ENCODE results near the gene BANF2.
"Not testable (repeated sequence)": the region's sequence is repeated elsewhere in the genome, so short reads cannot be mapped to it uniquely, and the experiment has no call there.

Gene BANF2

GRCh38 chr20:17761604-17762003 is 61.8 kb downstream of the BANF2 start:
- Histone ChIP-seq H3K4me2 (no peak overlapping the region), H3K27me3 (no peaks in the 10 kb centered on the region), H3K27ac (no peak overlapping the region), H3K9me3 (replicated peaks in 1 of 11) (peaks cover 18 to 43% (median 26%) of the 10 kb centered on the region in 11 experiments), H3K4me3 (no peak overlapping the region), H3K4me1 (no peaks in the 10 kb centered on the region), H3K36me3 (no peaks in the 10 kb centered on the region; a peak in 1 of 22 replicates), H3K9ac (no peak overlapping the region), H4K20me1 (no peaks in the 10 kb centered on the region)
- TF ChIP-seq Cebpa-rat (IDR thresholded peaks at IDR 0.05), result no peak

- Histone ChIP-seq H3K36me3 (no peaks in the 10 kb centered on the region; a peak in 1 of 22 replicates), H3K27ac (no peak overlapping the region), H3K4me3 (no peak overlapping the region), H3K27me3 (no peaks in the 10 kb centered on the region), H4K20me1 (no peaks in the 10 kb centered on the region), H3K4me1 (no peaks in the 10 kb centered on the region), H3K9ac (no peak overlapping the region), H3K4me2 (no peak overlapping the region), H3K9me3 (replicated peaks in 1 of 11) (peaks cover 18 to 38% (median 26%) of the 10 kb centered on the region in 11 experiments)
- TF ChIP-seq Cebpa-rat (IDR thresholded peaks at IDR 0.05), result no peak
These were observed 62.6 kb downstream of the BANF2 start for GRCh38 chr20:17762243-17762872.

GRCh38 chr20:17762873-17763557 is 63.2 kb downstream of the BANF2 start:
- Histone ChIP-seq H3K4me1 (no peaks in the 10 kb centered on the region), H3K27me3 (no peaks in the 10 kb centered on the region)
- TF ChIP-seq Cebpa-rat (IDR thresholded peaks at IDR 0.05), result no peak

DNA sequence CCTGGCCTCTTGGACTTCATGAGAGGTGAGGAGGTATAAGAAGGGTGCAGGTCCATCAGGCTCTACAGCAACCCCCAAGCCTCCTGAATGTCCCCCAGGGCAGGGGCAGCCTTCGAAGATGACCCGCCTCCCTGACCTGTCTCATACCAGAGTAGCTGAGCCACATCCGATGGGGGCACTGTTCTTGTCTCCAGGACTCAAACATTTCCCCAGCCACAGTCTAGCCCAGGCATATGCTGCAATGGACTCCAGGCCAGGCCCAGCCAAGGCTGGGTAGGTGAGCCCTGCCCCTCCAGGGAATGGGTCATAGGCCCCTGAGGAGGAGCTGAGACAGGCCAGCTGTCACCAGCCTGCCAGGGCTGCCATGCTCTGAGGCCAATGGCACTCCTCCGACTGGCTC is 65.3 kb downstream of the BANF2 start:
- Histone ChIP-seq H3K4me1 (no peaks in the 10 kb centered on the region), H3K36me3 (no peaks in the 10 kb centered on the region), H3K4me3 (no peak overlapping the region), H3K9me3 (replicated peaks in 1 of 11) (peaks cover 0 to 13% (median 0%) of the 10 kb centered on the region in 11 experiments; a peak in 6 of 22 replicates), H3K27ac (no peak overlapping the region), H3K27me3 (no peaks in the 10 kb centered on the region), H3K9ac (no peak overlapping the region), H4K20me1 (no peaks in the 10 kb centered on the region), H3K4me2 (no peak overlapping the region)
- TF ChIP-seq Cebpa-rat (IDR thresholded peaks at IDR 0.05), result no peak

More at GRCh38 chr20:17762873-17763557, 63.2 kb downstream of the BANF2 start:
- Histone ChIP-seq H3K9me3 (replicated peaks in 1 of 11) (peaks cover 16 to 31% (median 19%) of the 10 kb centered on the region in 11 experiments), H3K4me2 (no peak overlapping the region), H3K4me3 (no peak overlapping the region), H3K9ac (no peak overlapping the region), H3K27ac (no peak overlapping the region), H4K20me1 (no peaks in the 10 kb centered on the region), H3K36me3 (no peaks in the 10 kb centered on the region; a peak in 1 of 22 replicates)

GRCh38 chr20:17765584-17765983 is 65.8 kb downstream of the BANF2 start:
- no peak overlapping the region for H3K9ac ChIP-seq
- peaks cover 0 to under 1% (median 0%) of the 10 kb centered on the region in 10 experiments; a peak in 3 of 20 replicates for H3K4me1 ChIP-seq
- H3K36me3 ChIP-seq, result no peaks in the 10 kb centered on the region
- no peaks in the 10 kb centered on the region for H3K27me3 ChIP-seq
- H3K9me3 ChIP-seq (replicated peaks in 1 of 11), result peaks cover 0 to 13% (median 0%) of the 10 kb centered on the region in 11 experiments; a peak in 4 of 22 replicates
- TF ChIP-seq Cebpa-rat (IDR thresholded peaks at IDR 0.05), result no peak
- H4K20me1 ChIP-seq, result no peaks in the 10 kb centered on the region
- no peak overlapping the region for H3K4me2 ChIP-seq
- H3K4me3 ChIP-seq, result no peak overlapping the region
- H3K27ac ChIP-seq, result no peak overlapping the region

- Histone ChIP-seq H3K36me3 (no peaks in the 10 kb centered on the region), H4K20me1 (no peaks in the 10 kb centered on the region), H3K4me3 (no peak overlapping the region), H3K4me2 (no peak overlapping the region), H3K9ac (no peak overlapping the region), H3K9me3 (replicated peaks in 1 of 11) (peaks cover 0 to 13% (median 0%) of the 10 kb centered on the region in 11 experiments; a peak in 4 of 22 replicates), H3K4me1 (peaks cover 0 to 7% (median 6%) of the 10 kb centered on the region in 10 experiments; a peak in 16 of 20 replicates), H3K27ac (no peak overlapping the region), H3K27me3 (no peaks in the 10 kb centered on the region)
- TF ChIP-seq Cebpa-rat (IDR thresholded peaks at IDR 0.05), result no peak
These were observed 66.5 kb downstream of the BANF2 start for GRCh38 chr20:17766226-17766625.

- Histone ChIP-seq H3K4me1 (peaks cover 0 to 18% (median 15%) of the 10 kb centered on the region in 10 experiments; a peak in 17 of 20 replicates), H4K20me1 (no peaks in the 10 kb centered on the region), H3K36me3 (no peaks in the 10 kb centered on the region), H3K4me2 (no peak overlapping the region), H3K9ac (no peak overlapping the region), H3K27ac (no peak overlapping the region), H3K27me3 (no peaks in the 10 kb centered on the region), H3K4me3 (no peak overlapping the region), H3K9me3 (replicated peaks in 1 of 11) (peaks cover 0 to 13% (median 0%) of the 10 kb centered on the region in 11 experiments; a peak in 4 of 22 replicates)
- no peak for TF ChIP-seq Cebpa-rat (IDR thresholded peaks at IDR 0.05)
These were observed 67.9 kb downstream of the BANF2 start for GRCh38 chr20:17767624-17768023.

DNA sequence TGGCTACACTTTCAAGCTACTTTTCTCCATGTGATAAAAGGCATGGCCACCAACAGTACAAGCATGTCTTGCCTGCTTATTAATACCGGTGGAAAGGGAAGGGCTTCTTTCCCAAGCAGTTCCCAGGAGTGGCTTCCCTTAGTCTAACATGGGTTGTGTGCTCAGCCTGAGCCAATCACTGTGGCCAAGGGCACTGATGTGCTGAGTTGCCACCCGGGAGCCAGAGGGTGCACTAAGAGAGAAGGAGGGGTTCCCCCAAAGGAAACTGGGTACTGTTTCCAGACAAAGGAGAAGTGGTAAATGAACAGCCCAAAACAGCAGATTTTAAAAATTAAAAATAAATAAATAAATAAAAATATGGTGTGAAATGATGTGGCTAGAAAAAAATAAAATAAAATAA is 68.5 kb downstream of the BANF2 start:
- no peaks in the 10 kb centered on the region for H3K36me3 ChIP-seq
- no peak overlapping the region for H3K4me3 ChIP-seq
- no peak overlapping the region for H3K27ac ChIP-seq
- H3K27me3 ChIP-seq, result no peaks in the 10 kb centered on the region
- peaks cover 0 to 18% (median 15%) of the 10 kb centered on the region in 10 experiments; a peak in 17 of 20 replicates for H3K4me1 ChIP-seq
- no peak overlapping the region for H3K4me2 ChIP-seq
- no peak overlapping the region for H3K9ac ChIP-seq
- TF ChIP-seq Cebpa-rat (IDR thresholded peaks at IDR 0.05), result no peak
- peaks cover 0 to 13% (median 0%) of the 10 kb centered on the region in 11 experiments; a peak in 4 of 22 replicates for H3K9me3 ChIP-seq (replicated peaks in 1 of 11)
- H4K20me1 ChIP-seq, result no peaks in the 10 kb centered on the region

DNA sequence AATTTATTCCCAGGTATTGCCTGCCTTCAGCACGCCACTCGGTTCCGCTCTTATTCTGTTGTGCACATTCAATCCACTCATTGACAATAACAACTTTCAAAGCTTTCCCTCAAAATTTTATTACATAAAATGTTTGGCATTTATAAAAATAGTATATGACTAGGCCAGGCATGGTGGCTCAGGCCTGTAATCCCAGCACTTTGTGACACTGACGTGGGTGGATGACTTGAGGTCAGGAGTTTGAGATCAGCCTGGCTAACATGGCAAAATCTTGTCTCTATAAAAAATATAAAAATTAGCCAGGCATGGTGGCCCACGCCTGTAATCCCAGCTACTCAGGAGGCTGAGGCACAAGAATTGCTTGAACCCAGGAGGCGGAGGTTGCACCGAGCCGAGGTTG is 70.0 kb downstream of the BANF2 start:
- not testable (repeated sequence) for H3K9me3 ChIP-seq (replicated peaks in 1 of 11); H3K9ac ChIP-seq; H3K27me3 ChIP-seq; H4K20me1 ChIP-seq; H3K4me3 ChIP-seq; H3K27ac ChIP-seq; H3K4me2 ChIP-seq; H3K36me3 ChIP-seq
- H3K4me1 ChIP-seq, result peaks cover 0 to 18% (median 15%) of the 10 kb centered on the region in 10 experiments; a peak in 17 of 20 replicates

Measured in BLaER1 treated with 17β-estradiol and CSF1 and Interleukin-3, amounts not matched to agents 10 nM and 100 nM (cell line).